ENCODE results near the gene UGDH. TPM values are rescaled to one million over a fixed set of nuclear protein-coding genes. Genes with fewer than 3 reads are reported as not detected.

UGDH gene
- total RNA-seq, 1 donor from 2014 or later: 32.6 TPM

GRCh38 chr4:39452153-39452859, 74.9 kb downstream of the UGDH start:
- no peak for DNase-seq

DNA sequence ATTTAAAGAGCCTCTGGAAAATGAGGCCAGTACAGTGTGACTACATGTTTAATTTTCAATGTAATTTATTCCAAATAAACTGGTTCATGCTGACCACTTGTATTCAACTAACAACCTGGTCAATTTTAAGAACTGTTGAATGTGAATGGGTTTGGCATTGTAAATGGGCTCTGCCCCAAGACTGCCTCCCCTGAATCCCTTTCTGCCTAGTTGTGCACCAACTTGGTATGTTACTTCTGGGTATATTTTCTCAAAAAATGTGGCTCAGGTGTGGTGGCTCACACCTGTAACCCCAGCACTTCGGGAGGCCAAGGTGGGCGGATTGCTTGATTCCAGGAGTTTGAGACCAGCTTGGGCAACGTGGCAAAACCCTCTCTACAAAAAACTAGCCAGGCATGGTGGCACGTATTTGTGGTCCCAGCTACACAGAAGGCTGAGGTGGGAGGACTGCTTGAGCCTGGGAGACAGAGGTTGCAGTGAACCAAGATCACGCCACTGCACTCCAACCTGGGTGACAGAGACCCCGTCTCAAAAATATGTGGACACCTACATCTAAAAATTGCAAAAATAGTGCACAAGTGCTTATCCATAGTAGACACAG, 75.7 kb downstream of the UGDH start:
- DNase-seq: no peak

- no peak for DNase-seq
Observed at GRCh38 chr4:39450618-39451017, 76.6 kb downstream of the UGDH start.

Other genes with a start within 250 kb of the UGDH start
- gene RFC1, start 161.1 kb downstream of the UGDH start, total RNA-seq: 46.9 TPM
- gene KLB, start 120.5 kb downstream of the UGDH start, total RNA-seq: not detected
- 3,277 TPM for gene RPL9, start 68.5 kb downstream of the UGDH start, total RNA-seq
- gene LIAS, start 68.4 kb downstream of the UGDH start, total RNA-seq: 12.9 TPM
- gene SMIM14, start 111.4 kb upstream of the UGDH start, total RNA-seq: 59.9 TPM
- gene UBE2K, start 170.7 kb upstream of the UGDH start, total RNA-seq: 93.7 TPM